ENCODE data around the gene OR6B2.

The OR6B2 gene

GRCh38 chr2:239985356-239985755 is 44.9 kb downstream of the OR6B2 start:
- H3K27ac ChIP-seq: peak overlapping the region; percentile 96
- no peaks in the 10 kb centered on the region for H3K27me3 ChIP-seq
- H3K9ac ChIP-seq: no peak overlapping the region
- peaks cover 10% of the 10 kb centered on the region; the same call in 1 of the 2 replicates for H3K9me3 ChIP-seq
- no peaks in the 10 kb centered on the region for H4K20me1 ChIP-seq
- H3K36me3 ChIP-seq: peaks cover 65% of the 10 kb centered on the region
- peak overlapping the region; percentile 54; the same call in 1 of the 2 replicates for H3K4me3 ChIP-seq
- H3K4me1 ChIP-seq: peaks cover 56% of the 10 kb centered on the region
- peak overlapping the region; percentile 90 for H3K4me2 ChIP-seq
- no peak for TF ChIP-seq Cebpa-rat (IDR thresholded peaks at IDR 0.05)

GRCh38 chr2:239984421-239985194 is 45.6 kb downstream of the OR6B2 start:
- Histone ChIP-seq H3K27ac (peak overlapping the region; percentile 96), H3K36me3 (peaks cover 65% of the 10 kb centered on the region), H3K9ac (peak overlapping the region; percentile 79), H3K9me3 (peaks cover 10% of the 10 kb centered on the region; the same call in 1 of the 2 replicates), H3K4me3 (peak overlapping the region; percentile 54), H4K20me1 (no peaks in the 10 kb centered on the region), H3K4me1 (peaks cover 58% of the 10 kb centered on the region), H3K4me2 (peak overlapping the region; percentile 90), H3K27me3 (no peaks in the 10 kb centered on the region)
- TF ChIP-seq Cebpa-rat (IDR thresholded peaks at IDR 0.05): no peak

- Histone ChIP-seq H4K20me1 (no peaks in the 10 kb centered on the region), H3K9me3 (peaks cover 10% of the 10 kb centered on the region; the same call in 1 of the 2 replicates), H3K9ac (peak overlapping the region; percentile 21; the same call in 1 of the 2 replicates), H3K36me3 (peaks cover 63% of the 10 kb centered on the region), H3K4me1 (peaks cover 58% of the 10 kb centered on the region), H3K4me2 (peak overlapping the region; percentile 90), H3K4me3 (no peak overlapping the region), H3K27me3 (no peaks in the 10 kb centered on the region), H3K27ac (peak overlapping the region; percentile 96)
- TF ChIP-seq Cebpa-rat (IDR thresholded peaks at IDR 0.05): no peak
These were observed 47.0 kb downstream of the OR6B2 start for GRCh38 chr2:239983004-239983778.

Measured in BLaER1 (cell line).